NCI-H187 treated with DMSO at 0.1 percent for 48 hours (cell line): ENCODE results near the gene TES.
"Not testable (repeated sequence)": the region's sequence is repeated elsewhere in the genome, so short reads cannot be mapped to it uniquely, and the experiment has no call there.

Source experiments
- DNase-seq: peaks from one replicate; lab custom pipeline; 2025; lab: John Stamatoyannopoulos, UW

TES gene

DNA sequence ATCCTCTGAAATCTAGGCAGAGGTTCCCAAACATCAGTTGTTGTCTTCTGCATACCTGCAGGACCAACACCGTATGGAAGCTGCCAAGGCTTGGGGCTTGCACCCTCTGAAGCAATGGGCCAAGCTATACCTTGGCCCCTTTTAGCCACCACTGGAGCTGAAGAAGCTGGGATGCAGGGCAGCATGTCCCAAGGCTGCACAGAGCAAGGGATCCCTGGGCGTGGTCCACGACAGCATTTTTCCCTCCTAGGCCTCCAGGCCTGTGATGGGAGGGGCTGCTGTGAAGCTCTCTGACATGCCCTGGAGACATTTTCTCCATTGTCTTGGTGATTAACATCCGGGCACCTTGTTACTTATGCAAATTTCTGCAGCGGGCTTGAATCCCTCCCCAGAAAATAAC, 34.5 kb downstream of the TES start:
- not testable (repeated sequence) for DNase-seq

DNA sequence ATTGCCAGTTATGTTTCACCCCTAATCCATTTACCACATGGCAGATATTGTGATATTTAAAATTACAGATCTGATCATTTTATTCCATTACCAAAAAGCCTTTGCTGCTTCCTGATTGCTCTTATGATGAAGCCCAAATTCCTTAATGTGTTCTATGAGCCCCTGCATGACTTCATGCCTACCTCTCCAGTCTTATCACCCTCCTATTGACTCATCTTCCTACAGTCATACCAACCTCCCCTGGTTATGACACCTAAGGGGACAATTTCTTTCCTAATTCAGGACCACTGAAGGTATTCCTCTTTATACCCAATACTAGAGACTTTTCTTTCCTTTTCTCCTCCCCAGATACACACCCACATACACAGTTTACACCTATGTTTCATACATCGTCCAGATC, 36.0 kb downstream of the TES start:
- DNase-seq = no peak

DNA sequence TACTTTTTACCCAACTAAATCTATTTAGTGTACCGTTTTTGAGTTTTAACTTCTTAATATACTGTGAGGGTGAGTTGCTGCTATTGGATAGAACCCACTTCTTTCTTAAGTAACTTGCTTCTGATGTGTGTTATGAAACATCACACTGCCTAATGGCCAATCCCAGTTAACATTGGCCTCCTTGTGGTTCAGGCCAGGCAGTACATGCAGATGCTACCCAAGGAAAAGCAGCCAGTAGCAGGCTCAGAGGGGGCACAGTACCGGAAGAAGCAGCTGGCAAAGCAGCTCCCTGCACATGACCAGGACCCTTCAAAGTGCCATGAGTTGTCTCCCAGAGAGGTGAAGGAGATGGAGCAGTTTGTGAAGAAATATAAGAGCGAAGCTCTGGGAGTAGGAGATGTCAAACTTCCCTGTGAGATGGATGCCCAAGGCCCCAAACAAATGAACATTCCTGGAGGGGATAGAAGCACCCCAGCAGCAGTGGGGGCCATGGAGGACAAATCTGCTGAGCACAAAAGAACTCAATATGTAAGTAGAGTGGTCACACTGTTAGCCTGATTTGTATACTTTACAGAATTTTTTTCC, 39.7 kb downstream of the TES start:
- DNase-seq = no peak

DNA sequence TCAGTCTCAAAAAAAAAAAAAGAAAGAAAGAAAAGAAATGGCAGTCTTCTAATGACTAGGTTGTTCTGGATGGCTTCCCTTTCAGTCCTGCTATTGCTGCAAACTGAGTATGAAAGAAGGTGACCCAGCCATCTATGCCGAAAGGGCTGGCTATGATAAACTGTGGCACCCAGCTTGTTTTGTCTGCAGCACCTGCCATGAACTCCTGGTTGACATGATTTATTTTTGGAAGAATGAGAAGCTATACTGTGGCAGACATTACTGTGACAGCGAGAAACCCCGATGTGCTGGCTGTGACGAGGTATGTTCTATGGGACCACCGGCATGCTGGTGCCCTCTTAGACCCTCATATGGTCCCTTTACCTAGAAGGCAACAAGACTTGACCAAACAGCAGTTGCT, 41.3 kb downstream of the TES start:
- DNase-seq = no peak

DNA sequence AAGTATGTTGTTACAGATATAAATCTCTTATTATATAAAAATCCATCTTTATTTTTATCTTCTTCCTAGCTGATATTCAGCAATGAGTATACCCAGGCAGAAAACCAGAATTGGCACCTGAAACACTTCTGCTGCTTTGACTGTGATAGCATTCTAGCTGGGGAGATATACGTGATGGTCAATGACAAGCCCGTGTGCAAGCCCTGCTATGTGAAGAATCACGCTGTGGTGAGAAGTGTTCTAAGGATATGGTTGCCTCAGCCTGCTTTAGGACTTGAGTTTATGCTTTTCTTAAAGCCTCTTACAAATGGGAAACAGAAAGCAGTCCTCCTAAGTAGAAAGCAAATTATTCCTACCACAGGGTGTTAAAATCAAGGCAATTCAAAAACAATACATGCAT, 41.9 kb downstream of the TES start:
- no peak for DNase-seq

DNA sequence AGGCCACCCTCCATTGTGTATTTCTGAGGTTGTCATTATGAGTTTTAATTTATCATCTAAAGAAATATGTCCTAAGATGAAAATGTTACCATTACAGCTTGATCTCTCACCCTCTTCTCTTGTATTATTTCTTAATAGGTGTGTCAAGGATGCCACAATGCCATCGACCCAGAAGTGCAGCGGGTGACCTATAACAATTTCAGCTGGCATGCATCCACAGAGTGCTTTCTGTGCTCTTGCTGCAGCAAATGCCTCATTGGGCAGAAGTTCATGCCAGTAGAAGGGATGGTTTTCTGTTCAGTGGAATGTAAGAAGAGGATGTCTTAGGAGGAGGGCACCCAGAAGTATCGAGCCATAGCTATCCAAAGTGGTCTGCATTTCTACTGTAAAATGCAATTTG, 46.8 kb downstream of the TES start:
- no peak for DNase-seq

DNA sequence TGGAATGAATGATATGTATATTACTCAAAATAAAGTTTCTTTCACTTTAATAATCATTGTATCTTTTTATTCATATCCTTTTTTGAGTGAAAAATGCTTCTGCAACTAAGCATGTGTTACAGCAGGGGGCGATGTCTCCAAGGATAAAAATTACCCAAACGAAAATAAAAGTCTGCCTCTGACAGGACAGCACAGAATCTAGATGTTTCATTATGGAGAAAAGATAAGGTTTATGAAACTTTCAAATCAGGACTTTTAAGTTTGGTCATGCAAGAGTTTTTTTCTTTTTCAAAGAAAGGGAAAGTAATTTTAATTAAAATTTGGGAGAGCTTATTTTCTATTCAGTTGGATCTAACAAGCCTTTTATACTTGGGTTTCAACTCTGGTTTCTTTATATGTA, 48.4 kb downstream of the TES start:
- DNase-seq = no peak

DNA sequence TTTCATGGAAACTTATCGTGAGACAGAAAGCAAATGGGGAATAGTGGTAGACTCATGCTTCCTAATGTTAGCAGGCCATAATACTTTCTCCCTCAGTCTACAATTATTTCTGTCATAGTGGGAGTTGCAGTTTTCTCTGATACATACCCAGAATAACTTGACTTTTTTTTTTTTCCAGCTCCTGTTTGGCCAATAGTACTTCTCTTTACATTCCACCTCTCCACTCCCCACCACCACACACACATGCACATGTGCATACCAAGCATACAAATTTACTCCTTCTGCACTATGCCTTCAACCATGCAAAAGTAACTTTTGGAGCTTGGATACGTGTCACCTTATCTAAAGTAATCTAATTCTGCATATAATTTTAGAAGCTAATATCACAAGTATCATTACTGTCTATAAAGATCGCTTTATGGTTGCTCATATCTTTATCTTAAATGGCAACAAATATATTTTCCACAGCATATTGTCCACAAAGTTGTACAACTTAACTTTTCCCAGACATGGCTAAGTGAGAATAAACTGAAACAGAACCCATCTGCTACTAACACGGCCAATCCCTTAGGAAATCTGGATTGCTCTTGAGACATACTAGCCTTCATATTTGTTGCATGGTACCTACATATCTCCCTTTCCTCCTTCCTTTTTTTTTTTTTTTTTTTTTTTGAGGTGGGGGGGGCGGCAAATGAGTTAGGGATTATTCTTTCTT, 49.0 kb downstream of the TES start:
- no peak for DNase-seq

DNA sequence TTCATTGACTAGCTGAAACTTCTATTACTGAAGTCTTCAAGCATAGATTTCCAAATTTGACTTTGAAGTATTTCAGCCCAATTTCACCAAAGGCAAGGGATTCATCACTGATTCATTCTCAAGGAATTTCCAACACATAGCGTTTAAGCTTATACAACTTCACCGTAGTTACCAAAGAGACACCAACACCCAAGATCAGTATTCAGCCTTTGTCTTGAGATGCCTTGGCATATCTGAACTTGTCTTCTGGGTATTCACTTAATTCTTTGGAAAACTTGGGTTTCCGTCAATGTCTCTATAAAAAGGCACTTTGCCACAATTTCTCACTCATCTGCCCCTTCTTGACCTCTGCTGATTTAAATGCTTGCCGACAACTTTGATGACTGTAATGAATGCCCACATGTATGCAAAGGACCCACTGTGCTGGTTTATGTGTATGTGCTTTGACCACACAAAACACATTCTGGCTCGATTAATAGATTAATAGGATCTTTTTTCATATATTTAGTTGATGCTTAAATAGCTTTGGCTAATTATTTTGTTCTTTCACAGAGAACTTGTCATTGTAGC, 49.6 kb downstream of the TES start:
- DNase-seq = no peak

DNA sequence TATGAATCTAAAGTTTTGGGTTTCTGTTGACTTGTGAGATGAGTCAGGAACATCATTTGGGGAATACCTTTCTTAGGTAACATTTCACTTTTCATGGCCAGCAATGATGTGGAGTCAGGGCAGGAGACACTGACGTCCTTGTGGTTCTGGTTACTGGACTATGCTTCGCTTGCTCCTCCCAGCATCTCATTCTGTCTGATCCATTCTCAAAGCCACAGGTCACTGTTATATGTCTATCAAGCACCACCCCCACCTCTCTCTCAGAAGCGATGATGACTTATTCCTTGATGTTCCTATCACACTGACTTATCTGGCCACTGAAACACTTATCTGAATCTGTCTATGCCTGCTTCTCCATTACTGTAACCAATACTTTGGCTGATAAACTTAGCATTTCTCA, 51.6 kb downstream of the TES start:
- no peak for DNase-seq

DNA sequence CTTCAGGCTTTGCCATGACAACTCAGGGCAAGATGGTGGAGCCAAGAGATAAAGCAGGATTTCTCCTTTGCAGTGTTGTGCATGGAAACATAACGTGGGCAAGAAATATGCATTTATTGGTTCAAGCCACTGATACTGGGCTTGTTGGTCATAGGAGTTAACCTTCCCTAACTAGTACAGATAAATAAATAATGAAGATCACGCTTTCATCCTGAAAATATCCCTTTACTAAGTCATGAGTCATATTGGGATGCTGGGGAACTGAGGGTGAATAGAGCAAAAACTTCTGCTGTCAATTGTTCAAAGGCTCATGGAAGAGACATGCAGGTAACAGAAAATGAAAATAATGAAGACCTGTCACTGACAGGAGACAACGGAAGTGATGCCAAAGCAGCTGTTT, 55.5 kb downstream of the TES start:
- no peak for DNase-seq

DNA sequence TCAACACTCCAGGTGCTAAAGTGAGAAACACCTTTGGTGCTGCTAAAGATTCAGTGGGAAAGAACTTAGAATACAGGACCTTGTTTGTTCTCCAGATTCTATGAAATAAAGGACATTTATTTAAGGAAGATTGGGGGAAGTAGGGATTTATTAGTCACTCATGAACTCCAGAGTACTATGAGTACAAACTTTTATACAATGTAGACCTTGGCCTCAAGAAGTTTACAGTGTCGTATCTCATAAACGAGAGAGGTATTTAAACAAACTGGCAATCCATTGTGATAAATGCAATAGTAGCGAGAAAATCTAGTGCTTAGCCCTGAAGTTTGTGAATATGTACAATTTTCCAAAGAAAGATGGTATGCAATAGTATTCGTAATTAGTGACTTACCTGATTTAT, 59.1 kb downstream of the TES start:
- no peak for DNase-seq

DNA sequence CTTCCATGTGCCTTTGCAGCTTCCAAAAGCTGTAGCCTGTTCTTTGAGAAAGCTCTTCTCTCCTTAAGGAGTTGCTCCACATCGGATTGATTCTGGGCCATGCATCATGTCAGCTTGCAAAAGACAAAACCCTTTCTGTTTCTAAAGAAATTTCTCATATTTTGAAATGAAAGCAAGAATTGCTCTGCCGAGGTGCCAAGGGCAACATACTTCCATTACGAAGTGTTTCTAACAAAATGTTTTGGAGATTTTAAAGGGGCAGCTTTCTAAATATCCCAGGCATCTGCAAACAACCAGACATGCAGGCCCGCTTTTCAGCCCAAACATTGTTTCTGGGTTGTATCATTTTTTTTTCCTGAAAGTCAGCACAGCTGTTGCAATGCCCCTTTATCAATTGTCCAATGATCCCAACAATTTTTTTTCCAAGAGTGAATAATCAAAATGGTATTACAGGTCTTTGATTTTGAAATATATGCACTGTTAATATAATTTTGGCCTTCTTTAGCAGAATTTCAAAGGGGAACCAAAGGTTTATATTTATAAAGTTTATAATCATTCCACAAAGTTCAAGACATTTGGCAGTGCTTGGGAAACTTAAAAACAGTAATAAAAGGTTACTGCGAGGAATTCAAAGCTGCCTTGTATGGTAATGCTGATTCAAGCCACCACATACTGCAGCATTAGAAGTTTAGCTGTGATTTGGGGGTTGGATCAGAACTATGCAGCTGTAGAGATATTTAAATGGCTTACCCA, 61.0 kb downstream of the TES start:
- no peak for DNase-seq

DNA sequence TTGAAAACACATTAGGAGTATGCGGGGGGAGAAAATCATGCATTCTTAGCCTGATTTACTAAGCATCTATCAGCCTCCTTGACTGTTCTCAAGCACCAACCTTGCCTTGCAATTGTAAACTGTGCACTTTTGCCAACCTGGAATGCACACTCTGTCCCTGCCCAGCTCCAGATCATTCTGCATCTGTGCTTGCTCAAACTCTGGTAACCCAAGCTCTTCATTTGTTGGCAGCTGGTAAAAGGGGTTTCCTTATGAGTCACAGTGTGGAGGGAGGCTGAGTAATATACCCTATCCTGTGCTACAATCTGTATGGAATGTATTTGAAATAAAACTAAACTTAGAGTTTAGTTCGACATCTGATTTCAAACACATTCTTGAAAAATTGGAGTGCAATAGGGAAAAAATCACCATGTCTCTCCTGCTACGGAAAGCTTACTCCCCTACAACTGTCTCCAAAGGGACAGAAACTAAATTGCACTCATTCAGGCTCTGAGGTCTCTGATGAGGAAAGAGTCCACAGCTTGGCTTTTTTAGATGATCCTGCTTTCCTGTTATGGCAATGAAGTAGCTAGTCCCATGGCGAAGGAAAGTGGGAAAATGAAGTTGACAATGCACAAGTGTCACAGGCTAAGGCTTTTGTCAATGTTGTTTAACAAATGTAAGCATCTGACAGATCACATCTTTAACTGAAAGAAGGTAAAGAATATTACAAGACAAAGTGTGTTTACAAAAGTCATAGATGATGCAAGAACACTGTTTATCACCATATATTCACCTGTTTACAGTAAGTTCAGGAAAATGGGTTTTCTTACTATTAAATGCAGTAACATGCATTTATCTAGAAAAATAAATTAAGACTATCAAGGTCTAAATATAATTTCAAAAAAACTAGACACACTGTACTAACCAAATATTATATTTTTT, 61.9 kb downstream of the TES start:
- DNase-seq = no peak

DNA sequence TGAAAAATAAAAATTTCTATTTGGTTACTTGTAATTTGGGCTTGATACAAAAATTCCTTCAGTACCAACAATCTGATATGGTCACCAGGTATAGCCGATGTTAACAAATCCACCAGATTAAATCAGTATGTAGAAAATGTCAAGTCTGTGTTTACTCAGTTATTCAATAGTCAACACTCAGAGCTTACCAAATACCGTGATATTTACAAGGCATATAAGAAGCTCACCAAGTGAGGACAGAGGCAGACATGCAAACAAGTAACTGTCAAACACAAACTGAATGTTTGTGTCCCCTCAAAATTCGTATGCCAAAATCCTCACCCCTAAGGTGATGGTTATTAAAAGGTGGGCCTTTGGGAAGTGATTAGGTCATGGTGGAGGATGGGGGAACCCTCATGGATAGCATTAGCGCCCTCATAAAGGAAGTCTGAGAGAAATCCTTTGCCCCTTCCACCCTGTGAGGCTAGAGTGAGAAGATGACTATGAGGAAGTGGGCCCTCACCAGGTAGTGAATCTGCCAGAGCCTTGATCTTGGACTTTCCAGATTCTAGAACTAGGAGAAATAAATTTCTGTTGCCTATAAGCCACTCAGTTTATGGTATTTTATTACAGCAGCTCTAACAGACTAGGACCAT, 63.1 kb downstream of the TES start:
- no peak for DNase-seq

DNA sequence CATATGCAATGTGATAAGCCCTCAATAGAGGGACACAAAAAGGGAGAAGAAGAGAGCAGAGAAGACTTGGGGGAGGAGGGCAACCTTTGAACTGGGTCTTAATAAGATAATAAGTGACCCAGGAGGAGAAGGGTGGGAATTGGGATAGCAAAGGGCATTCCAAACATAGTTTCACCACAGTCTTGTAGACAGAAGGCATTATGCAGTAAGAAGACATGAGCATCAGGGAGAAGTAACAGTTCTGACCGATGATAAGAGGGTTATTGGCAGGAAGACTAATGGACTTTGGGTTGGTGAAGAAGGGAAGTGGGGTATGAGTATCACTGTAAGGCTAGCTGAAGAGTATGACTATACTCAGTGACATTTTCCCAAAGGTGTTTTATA, 63.6 kb downstream of the TES start:
- DNase-seq = no peak

DNA sequence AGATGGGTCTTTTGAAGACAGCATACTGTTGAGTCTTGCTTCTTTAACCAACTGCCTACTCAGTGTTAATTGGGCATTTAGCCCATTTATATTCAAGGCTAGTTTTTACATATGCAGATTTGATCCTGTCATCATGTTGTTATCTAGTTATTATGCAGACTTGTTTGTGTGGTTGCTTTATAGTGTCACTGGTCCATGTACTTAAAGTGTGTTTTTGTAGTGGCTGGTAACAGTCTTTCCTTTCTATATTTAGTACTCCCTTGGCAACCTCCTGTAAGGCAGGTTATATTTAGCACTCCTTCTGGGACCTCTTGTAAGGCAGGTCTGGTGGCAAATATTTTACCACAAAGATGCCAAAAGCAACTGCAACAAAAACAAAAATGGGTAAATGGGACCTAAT, 66.7 kb downstream of the TES start:
- no peak for DNase-seq

DNA sequence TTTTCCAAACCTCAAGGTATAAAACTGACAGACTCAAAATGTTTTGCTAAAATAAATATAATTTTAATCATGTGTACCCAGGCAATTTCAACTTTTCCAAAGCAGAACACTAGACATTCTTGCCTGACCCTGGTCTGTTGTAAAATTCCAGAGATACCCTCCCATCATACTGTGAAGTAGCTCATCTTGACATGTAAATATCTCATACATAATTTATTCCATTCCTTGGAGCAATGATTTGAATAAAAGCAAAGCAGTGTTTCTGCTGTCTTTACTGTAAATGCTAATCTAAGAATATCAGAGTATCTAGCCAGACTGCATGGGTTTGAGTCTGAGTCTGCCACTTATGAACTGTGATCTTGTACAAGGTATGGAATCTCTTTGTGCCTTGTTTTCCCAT, 68.9 kb downstream of the TES start:
- DNase-seq = no peak

DNA sequence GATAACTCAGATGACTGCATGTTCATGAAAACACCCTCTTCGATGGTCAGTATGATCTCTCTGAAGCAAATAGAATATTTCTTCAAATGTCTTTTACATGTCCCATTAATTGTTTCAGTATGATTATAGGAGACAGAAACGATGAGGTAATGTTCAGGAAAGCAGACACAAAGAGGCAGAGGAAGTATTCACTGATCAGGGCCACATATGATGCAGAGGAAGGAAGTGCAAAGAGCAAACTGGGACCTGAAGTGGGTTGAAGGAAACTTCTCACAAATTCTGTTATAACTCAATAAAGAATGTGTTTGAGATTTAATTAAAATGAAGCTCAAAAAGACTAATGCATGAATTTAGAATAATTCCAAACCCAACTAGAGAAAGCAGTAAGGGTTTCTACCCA, 70.5 kb downstream of the TES start:
- DNase-seq = no peak

DNA sequence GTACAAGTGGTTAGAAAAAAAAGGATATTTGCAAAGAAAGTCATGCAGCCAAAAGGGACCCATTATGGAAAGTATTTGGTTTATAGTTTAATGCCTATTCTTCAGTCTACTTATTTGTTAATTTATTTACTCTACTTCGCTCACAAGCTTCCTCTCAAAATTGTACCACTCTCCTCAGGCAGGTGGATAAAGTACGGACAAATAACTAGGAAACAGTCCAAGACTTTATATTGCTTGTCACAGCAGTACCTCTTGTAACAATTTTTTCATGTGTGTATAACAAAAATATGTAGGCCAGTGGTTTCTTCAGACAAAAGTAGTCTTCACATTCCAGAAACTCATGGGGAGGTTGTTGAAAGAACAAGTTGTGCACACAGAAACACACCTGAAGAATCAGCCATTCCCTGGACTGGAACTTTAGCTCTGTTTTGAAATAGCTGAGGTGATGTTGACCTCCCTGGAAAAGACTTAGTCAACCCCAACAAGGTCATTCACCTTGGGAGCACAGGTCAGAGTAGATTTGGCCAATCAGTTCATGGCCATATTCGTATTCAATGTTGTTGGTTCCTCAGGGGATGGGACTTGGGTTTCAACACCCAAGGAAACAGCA, 73.4 kb downstream of the TES start:
- no peak for DNase-seq

DNA sequence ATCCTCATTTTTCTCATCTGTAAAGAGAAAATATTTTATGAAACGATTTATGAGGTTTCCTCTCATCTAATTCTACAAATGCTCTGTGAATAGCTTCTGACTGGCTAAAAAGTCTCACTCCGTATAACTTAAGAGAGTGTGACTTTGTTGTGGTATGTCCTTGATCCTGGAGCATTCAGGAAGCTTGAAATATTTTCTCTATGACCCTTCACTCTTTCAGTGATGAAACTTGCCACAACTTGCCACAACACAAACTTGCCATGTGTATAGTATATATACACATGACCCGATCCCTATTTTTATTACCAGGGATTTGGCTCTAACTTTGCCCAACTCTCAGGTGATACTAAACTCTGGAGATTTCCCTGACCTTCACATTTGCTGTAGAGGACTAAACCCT, 74.1 kb downstream of the TES start:
- no peak for DNase-seq
